DMS53 treated with DMSO at 0.1 percent for 48 hours (cell line): ENCODE measurements around the gene TAF4.

Experiments used
- DNase-seq: peaks from one replicate; lab custom pipeline; 2025; ENCODE audit not compliant: unreplicated experiment; lab: John Stamatoyannopoulos, UW

The TAF4 gene

DNA sequence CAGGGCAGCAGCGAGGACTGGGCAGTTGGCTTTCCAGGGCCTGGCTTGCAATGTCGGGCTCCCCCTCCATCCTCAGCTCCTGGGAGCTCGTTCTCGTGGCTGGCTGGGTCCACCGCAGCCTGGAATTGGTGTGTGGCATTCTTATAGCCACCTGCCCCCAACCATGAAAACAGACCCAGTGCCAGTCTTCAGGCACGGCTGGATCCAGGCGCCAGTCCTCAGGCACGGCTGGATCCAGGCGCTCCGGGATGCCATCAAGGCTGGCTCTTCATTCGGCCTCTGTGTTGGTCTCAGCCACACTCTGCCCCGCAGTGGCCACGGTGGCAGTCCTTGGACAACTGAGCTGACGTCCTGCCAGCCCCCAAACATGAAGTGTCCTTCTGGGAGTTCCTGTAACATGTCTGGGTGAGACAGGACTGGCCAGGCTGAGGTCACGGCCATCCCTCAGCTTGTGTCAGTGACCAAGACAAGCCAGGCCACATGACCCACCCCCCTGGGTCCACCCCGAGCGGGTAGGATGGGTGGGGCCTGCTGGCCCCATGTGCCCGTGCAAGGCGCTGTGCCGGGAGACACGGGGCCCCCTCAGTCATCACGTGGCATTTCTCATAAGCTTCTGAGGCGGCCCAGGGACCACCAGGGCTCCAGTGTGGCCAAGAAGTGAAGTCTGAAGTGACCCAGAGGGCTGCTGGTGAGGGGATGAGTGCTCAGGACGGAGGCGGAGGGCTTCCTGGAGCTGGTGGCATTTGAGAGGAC lies 99.0 kb downstream of the TAF4 start:
- DNase-seq = no peak

DNA sequence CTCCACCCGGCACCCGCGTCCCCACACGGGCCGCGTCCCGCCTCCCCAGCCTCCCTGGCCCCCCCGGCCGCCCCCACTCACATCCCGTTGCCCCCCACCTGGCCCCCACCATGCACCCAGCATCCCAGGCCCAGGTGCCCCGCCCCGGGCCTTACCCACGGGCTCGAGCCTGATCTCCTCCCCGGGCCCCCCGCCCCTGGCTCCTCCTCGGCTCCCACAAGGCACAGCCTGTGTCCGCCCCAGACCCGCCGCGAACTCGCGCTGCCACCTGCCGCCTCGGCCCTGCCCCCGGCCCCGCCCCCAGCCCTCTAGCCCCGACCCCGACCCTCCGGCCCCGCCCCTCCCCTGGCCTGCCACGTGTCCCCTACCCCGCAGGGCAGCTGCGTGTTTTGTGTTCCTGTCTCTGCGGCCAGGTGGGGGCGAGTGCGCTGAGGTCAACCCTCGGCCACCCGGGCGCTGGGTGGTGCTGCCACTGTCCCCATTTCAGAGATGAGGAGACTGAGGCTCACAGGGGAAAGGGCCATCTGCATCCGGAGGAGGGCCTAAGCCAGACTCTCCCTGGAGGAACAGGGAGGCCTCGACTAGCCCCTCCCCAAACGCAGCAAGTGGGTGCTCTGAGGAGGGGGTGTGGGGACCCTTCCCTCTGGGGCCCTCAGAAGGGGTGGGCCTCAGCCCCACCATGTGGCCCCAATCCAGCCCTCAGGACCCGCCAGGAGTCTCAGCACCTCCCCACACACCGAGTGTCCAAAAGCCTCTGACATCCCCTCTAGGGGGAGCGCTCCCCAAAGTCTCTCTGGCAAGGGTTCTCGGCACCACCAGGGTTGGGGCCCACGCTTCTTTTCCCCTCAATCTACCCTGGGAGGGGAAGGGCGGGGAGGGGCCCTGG lies 99.8 kb downstream of the TAF4 start:
- DNase-seq = no peak

DNA sequence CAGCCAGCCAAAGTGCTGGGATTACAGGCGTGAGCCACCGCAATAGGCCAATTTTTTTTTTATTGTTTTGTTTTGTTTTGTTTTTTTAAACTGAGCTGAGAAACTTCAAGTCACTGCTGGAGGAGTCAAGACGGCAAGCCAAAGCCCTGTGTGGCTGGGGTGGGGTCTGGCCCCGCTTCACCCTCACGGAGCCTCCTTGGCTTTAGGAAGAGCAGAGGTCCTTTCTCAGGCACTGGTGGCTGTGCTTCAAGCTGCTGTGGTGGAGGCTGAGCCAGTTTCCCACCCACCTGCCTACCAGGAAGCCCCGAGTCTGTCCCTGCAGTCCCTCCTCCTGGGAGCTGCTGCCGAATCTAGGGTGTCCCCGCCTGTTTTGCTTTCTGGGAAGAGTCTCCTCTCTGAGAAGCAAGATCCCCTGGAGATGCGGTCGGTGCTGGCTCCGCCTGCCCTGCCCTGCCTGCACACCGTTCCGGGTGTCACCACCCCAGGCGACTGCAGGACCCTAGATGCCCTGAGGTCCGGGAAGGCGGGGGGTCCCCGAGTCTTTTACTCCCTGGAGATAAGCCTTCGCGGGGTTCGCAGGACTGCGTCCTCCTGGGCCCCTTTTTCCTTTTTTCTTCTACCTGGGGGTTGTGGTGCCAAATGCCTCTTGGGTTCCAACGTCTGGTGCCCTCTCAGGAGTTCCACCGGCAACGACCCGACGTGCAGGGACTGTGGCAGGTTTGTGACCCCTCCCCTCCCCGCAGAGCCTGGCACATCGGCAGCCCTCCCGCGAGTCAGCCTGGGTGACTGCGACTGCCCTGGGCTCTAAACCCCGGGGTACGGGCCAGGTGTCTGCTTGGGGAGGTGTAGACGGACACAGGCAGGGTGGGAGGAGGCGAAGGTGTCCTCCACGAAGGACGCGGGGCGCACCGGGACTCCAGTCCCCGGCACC lies 100.7 kb downstream of the TAF4 start:
- no peak for DNase-seq

DNA sequence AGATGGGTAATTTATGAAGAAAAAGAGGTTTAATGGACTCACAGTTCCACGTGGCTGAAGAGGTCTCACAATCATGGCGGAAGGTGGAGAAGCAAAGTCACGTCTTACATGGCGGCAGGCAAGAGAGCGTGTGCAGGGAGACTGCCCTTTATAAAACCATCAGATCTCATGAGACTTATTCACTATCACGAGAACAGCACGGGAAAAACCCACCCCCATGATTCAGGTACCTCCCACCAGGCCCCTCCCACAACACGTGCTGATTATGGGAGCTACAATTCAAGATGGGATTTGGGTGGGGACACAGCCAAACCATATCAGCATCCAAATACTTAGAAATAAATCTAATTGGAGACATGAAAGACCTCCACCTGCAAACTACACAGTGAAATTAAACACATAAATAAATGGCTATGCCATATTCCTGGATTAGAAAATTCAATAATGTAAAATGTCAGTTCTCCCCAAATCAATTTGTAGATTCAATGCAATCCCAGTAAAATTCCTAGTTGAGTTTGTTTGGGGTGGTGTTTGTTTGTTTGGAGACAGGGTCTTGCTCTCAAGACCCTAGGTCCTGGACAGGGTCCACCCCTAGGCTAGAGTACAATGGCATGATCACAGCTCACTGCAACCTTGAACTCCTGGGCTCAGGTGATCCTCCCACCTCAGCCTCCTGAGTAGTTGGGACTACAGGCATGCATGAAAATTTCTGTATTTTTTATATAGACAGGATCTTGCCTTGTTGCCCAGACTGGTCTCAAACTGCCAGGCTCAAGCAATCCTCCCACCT lies 101.6 kb downstream of the TAF4 start:
- DNase-seq = no peak

DNA sequence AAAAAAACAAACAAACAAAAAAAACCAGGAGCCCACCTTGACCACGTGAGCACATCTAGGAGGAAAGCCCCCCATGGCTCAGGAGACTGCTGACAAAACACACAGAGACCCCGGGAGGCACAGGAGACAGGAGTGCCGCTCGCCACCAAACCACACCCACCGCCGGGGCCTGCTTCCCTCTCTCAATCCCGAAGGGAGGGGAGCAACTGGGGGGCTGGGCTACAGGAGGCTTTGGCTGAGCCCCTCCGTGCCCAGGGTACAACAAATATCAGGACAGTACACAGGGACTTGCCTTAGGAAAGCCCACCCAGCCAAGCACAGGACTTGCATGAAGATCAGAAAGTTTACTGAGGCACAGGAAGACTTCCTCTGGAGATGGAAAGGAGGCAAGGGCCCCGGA lies 102.5 kb downstream of the TAF4 start:
- DNase-seq = no peak

DNA sequence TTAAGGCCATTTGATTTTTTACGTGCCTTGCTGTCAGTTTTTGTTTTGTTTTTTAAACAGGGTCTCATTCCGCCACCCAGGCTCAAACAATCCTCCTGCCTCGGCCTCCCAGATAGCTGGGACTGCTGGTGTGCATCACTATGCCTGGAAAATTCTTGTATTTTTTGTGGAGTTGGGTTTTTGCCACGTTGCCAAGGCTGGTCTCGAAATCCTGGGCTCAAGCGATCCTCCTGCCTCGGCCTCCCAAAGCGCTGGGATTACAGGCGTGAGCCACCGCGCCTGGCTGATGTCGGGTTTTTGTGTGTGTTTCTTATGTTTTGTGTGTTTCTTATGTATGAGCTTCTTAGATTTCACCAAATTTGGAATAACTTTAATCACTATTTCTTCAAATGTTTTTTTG lies 104.8 kb downstream of the TAF4 start:
- DNase-seq = no peak

DNA sequence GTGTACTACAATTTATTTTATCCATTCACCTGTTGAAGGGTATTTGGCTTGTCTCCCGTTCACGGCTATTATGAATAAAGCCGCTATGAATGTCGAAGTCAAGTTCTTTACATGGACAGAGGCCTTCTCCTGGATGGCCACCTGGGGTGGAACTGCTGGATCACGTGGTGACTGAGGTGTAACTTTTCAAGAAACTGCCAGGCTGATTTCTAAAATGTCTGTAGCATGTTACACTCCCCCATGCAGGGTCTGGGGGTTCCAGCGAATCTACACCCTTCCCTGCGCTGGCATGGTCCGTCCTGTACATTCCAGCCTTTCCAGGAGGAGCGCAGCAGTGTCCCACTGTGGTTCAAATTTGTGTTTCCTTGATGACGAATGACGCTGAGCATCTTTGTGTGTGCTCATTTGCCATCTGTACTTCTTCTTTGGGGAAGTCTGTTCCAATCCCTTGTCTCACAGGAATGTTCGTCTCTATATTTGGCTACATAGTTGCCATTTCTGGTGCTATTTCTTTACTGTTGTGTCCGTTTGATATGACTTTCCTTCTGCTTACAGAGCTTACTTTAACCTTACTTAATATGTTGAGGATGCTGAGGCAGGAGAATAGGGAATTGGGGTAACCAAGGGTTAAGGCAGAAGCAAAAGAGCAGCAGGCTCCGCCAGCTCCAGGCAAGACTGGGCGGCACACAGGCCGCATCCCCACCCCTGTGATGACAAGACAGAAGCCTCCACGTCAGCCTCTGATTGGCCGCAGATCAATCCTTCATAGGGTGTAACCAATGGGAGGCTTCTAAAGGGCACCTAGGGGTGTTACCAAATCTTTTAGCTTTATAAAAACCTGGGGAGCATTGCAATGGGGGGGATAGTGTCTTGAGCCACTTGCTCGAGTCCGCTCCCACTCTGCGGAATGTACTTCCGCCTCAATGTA lies 106.6 kb downstream of the TAF4 start:
- DNase-seq = no peak

DNA sequence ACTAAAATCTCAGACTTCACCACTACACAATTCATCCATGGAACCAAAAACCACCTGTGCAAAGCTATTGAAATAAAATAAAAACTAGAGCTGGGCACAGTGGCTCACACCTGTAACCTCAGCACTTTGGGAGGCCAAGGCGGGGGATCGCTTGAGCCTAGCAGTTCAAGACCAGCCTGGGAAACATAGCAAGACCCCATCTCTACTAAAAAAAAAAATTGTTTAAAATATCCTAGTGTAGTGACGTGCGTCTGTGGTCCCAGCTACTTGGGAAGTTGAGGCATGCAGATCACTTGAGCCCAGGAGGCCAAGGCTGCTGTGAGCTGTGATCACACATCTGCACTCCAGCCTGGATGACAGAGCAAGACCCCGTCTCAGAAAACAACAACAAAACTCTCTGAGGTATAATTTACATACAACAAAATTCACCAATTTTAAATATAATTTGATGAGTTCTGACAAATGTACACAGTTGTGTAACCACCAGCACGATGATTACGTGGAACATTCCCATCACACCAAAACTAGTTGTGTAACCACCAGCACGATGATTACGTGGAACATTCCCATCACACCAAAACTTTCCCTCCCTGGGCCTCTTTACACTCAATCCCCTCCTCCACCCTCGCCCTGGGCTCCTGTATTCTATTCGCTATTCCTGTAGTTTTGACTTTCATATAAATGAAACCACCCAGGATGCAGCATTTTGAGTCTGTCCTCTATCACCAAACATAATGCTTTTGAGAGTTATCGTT lies 107.5 kb downstream of the TAF4 start:
- DNase-seq = no peak

DNA sequence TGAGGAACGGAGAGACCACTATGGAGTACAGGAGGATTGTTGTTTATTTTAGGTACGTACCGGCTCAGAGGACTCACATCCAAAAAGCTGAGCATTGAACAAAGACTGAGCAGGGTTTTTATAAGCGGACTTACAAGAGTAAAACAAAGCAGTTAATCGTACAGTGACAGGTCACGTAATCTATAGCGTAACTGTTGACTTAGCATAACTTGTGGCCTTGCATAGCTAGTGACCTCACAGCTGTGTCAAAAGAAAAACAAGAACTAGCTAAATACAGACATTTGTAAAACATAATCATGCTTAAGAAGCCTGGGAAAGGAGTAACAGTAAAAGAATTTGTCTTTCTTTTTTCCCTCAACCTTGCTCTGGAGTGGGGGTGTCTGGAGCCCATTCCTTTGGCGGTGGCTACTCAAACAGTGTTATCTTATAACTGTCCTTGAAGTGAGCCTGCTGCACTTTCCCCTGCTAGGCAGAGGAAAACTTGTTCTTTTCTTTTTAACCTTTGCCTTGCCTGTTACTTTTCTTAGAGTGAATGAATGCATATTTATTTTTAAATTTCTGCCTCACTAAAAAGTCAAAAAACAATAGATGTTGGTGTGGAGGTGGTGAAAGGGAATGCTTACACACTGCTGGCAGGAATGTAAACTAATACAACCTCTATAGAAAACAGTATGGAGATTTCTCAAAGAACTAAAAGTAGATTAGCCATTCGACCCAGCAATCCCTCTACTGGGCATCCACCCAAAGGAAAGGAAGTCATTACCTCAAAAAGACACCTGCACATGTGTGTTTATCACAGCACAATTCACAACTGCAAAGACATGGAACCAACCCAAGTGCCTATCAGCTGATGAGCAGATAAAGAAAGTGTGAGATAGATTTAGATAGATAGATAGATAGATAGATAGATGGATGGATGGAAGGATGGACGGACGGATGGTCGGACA lies 109.0 kb downstream of the TAF4 start:
- DNase-seq = no peak

DNA sequence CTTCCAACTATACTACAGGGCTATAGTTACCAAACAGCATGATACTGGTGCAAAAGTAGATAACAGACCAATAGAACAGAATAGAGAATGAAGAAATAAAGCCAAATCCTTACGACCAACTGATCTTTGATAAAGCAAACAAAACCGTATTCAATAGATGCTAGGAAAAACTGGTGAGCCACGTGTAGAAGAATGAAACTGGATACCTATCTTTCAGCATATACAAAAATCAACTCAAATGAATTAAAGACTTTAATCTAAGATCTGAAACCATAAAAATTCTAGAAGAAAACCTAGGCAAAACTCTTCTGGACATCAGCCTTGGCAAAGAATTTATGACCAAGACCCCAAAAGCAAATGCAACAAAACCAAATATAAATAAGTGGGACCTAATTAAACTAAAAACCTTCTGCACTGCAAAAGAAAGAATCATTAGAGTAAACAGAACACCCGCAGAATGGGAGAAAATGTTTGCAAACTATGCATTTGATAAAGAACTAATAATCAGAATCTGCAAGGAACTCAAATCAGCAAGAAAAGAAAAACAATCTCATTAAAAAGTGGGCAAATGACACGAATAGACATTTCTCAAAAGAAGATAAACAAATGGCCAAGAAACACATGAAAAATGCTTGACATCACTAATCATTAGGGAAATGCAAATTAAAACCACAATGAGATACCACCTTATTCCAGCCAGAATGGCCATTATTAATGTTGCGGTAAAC lies 109.8 kb downstream of the TAF4 start:
- DNase-seq = no peak

DNA sequence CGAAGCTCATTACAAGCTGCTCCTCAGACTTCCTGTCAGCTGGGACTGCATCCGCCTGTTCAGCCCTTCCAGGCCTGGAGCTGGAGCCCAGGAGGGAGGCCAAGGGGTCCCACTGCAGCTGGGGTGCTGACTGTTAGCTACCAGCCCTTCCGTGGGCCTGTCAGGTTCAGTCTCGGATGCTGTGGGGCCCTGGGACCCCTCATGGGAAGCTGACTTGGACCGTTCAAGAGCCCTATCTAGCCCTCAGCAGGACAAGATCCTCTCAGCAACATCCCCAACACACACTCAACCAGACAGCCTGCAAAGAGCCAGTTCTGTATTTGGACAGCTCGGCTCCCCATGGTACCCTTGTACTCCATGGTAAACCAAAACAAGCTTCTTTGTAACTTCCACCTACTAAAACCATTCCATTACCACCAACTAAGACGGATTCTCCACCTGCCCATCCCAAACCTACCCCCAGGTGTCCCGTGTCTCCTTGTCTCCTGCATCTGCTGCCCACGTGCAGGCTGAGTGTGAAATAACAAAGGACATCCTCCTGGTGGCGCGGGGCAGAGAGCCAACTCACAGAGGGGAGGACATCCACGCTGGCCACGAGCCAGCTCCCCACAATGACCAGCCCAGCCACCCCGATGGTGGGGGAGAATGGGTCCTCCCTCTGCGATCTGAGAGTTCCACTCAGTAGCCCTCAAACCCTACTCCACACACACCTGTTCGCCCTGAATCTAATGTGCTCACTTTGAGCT lies 111.2 kb downstream of the TAF4 start:
- no peak for DNase-seq

DNA sequence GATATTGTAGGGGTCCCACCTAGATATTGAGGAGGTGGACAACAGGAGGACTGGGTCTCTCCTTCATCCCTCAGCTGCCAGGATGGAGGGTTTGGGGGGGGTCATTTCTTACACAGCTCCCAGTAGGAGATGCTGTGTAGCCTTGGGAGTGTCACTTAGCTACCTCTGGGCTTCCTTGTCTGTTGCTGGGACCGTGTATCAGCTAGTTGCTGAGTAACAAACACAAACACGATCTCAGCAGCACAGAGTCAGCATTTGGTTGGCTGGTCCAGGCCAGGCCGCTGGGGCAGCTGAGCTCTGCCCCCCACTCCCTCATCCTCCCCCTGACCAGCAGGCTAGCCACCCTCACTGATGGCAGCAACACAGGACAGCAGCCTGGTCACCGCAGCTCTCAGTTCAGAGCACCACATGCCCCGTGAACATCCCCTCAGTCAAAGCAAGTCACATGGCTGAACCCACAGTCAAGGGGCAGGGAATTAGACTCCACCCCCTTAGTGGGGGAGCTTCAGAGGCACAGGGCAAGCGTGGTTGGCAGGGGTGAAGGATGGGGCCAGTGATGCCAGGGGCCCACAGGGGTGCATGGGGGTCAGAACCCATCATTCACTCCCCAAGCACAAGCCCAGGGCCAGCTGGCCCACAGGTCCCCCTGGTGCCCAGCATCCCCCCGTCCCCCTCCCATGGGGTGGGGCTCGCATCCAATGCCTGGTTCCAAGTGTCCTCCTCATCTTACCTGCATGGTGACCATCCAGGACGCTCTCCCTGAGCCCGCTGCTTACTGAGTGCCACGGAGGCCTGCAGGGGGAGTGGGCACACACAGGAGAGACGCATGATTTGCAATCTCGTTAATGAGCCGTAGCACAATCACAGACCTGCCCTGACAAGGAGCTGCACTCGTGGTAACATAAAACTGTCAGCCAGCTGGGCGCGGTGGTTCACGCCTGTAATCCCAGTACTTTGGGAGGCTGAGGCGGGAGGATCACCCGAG lies 112.4 kb downstream of the TAF4 start:
- no peak for DNase-seq

DNA sequence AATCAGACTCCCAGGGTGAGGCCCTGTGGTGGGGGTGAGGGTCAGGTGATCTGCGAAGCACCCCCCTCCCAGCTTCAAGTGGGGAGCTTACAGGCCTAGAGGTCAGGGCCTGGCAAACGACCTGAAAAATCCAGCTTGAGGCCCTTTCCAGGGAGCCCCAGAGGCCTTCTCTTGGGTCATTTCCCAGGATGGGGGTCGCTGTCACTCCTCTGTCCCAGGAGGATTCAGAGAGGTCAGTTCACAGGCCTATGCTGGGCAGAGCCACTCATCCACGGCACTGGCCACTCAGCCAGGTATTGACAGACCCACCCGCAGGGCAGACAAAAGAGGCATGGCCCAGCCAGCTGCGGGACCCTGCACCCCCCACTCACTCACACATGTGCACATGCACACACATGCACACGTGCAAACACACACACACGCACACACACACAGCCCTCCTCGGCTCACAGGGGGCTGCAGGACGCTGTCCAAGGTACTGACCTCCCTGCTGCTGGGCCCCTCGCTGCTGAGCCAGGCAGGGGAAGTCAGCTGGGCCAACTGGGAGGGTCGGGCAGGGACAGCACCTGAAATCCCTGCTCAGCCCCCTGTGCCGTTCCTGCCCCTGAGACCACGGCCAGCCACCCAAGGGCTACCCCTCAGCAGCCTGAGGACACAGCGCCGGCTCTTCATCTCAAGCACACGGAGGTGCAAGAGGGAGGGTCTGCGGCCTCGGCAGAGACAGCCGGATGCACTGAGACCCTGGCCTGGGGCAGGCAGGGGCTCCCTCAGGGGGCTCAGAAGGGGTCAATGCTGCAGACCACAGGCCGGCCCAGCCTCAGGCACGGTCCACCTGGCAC lies 113.8 kb downstream of the TAF4 start:
- no peak for DNase-seq

DNA sequence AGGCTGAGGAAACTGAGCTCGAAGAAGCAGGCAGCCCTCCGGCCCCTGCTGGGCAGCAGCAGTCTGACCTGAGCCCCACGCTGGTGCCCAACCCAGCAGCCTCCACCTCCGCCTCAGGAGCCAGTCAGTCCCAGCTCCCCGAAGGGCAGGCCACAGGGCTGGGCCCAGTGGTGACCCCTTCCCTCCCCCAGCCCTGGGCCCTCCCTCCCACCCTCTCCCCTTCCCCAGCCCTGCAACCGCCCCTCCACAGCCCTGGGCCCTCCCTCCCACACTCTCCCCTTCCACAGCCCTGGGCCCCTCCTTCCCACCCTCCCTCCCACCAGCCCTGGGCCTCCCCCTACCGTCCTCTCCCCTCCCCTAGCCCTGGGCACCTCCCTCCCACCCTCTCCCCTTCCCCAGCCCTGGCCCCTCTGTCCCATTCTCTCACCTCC lies 115.0 kb downstream of the TAF4 start:
- DNase-seq = no peak
